ENCODE data around the gene LCN6.
"Not testable (repeated sequence)": the region's sequence is repeated elsewhere in the genome, so short reads cannot be mapped to it uniquely, and the experiment has no call there.

The LCN6 gene

GRCh38 chr9:136722093-136722968 is 26.0 kb downstream of the LCN6 start:
- DNase-seq: no peak

DNA sequence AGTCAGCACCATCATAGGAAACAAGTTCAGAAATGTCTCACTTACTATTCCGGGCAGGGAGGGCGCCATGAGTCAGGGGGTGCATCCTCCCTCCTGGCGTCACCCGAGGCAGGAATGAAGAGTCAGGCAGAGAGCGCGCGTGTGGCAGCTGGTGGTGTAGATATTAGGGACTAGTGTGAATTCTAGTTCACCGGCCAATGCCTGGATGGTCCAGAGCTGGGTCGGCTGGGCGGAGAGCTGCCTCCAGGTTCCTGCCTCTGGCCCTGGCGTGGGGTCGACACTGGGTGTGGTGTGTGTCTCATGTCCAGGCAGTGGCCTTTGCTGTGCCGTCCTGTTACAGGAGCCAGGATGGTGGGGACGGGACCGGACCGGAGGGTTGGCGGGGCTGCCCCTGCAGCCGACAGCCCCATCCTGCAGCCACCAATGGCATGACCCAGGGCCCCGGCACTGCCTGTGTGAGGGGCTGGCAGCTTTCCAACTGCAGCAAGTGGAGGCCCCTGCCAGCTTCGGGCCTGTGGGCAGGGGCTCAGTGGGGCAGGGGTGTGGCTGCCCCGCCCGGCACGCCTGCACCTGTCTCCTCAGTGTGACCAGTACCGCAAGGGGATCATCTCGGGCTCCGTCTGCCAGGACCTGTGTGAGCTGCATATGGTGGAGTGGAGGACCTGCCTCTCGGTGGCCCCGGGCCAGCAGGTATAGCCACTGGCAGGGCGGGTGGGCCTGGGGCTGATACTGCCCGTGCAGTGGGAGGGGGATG is 26.8 kb downstream of the LCN6 start:
- DNase-seq: no peak

DNA sequence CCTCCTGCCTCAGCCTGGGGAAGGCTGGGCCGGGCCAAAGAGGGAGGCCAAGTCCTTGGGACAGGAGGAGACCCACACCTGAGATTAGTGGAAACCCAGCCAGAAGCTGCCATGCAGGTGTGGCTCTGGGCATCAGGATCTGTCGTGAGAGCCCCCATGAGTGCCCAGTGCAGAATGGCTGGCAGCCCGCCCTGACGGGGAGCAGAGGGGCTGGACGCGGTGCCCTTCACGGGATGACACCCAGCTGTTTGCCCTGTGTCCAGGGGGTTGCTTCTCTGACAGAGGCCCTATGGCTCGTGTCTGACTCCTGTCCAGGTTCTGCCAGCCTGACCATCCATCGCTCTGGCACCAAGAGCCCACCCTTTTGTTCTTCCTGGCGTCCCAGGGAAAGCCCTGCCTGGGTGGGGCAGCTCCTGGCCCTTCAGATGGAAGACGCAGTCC is 27.4 kb downstream of the LCN6 start:
- no peak for DNase-seq

DNA sequence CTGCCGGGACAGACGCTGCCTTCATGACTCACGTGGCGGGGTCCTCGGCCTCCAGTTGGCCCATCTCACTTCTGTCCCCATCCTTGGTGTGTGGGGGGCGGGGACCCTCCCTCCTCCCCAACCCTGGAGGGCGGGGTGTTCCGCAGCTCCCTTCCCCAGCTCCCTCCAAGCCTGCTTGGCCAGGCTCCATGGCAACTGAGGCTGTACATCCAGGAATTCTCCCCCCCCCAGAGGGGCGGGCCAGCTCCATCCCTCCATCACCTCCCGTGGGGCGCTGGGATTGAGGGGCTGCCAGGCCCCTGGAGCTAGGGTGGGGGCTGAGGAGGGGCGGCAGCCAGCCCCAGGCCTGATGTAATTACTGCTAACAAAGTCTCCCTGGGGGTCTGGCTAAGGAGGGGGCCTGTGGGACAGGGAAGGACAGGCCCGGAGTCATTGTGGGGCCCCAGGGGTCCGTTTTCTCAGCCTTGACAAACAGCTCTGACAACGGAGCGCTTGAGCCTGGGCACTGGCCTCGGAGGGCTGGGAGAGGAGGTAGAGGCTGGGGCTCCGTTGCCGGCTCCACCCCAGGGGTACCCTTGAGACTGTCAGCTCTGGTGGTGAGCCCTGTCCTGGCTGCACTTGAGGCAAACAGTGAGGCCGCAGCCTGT is 28.0 kb downstream of the LCN6 start:
- no peak for DNase-seq

DNA sequence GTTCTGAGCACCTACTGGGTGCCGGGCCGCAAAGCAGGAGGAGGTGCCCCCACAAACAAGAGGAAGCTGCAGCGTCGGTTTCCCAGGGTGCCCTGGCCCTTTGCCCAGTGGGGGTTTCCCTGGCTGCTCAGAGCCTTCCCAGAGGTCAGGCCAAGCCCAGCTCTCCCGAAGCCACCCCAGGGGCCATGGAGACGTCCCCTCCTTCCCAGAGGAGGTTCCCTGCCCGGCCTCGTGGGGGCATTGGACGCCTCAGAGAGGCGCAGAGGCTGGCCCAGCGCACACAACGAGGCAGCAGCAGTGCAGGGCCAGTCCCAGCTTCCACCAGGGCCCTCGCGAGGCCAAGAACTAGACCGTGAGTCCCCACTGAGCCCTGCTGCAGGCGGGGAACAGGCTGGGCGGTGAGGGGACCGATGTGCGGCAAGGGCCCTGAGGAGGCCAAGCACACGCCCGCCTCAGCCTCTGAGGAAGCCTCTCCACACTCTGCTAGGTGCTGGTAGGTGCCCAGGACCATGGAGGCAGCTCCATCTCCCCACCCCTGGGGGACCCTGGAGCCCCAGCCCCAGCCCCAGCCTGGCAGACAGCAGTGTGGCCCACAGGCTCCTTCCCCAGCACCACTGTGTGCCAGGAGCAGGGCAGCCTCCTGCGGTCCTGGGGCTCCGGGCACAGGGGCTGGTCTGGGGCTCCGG is 29.0 kb downstream of the LCN6 start:
- DNase-seq: no peak

DNA sequence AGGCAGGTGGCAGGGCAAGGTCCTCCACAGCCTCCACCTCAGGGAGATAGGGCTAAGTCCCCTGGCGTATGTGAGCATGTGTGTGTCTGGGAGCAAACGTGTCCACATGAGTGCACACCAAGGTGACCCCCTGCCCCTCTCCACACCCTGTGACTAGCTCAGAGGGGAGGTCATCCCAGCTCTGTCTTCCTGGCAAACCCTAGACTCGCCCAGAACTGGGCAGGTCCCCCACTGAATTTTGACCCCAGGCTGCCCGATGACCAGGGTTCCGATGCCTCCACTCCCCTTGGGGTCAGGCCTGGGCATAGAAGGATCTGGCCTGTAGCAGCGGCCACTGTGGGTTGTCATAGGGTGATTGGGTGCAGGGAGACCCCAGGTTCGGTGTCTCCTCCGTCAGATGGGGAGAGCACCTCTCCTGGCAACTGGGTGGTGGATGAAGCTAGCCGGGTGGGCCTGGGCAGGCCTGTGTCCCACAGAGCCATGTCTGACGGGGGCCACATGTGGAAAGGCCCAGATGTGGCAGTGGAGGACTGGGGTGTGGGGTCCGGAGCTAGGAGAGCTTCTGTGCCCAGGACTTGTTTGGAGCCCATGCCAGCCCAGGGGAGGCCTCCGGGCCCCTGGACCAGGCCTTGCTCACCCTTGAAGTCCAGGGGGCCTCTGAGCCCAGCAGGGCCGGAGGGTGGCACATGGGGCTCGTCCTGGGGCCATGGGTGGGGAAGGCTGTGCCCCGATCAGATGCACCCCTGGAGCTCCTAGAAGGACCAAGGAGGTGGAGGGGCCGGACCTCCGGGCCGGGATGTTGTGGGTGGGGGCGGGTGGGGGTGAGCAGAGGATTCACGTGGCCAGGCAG is 29.8 kb downstream of the LCN6 start:
- no peak for DNase-seq

DNA sequence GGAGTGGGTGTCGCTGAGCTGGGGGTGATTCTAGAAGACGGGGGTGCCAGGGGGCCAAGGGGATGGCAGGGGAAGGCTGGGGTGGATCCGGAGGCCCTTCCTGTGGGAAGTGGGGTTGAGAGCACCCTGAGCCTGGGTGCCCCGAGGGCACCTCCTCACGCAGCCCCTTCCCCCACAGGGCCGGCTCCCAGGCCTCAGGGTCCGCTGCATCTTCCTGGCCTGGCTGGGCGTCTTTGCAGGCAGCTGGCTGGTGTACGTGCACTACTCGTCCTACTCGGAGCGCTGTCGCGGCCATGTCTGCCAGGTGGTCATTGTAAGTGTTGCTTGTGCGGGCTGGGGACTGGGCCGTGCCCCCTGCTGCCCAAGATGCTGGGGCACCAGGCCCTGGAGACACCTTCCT is 30.9 kb downstream of the LCN6 start:
- no peak for DNase-seq

DNA sequence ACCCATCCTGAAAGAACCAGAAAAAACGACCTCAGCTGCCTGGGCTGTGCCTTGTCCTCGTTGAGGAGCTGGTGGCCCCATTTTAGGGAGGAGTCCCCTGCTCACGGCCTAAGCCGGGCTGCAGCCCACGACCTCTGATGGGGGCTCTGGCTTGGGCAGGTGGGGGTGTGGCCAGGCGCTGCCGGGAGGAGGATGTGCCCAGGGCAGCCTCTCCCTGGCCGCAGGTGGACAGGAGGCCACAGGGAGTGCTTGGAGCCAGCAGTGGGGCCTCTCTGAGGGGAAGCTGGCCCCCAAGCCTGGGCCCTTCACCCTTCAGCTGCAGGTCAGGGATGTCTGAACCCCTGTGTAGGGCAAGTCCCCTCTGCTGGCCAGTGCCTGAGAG is 33.4 kb downstream of the LCN6 start:
- no peak for DNase-seq

DNA sequence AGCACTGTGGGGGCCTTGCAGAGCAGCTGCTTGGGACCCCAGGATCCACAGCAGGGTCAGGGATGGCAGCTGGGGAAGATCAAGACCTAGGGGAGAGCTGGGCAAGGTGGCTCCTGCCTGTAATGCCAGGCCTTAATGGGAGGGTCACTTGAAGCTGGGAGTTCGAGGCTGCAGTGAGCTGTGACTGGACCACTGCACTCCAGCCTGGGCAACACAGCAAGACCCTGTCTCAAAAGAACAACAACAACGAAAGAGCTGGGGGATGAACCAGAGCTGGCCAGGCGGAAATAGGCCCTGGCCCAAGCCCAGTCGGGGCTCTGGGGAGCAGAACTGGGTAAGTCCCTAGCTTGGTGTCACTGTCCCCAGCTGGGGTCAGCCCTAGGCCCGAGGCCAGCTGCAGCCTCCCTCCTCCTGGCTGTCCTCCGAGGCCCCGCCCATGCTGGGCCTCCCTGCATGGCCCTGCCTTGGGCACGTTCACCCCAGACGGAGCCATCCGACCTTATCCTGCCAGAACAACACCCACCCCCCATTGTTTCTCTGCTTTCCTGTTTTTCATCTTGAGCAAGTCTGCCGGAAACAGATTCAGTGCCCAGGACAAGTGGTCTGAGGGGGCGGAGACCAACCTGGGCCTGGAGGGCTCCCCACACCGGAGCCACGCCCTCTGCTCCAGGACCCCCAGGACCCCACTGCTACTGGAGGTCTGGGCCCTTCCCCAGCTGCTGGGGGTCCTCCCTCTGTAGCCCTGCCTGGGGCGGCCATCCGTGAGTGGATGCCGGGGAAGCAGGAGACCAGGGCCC is 34.0 kb downstream of the LCN6 start:
- DNase-seq: no peak

DNA sequence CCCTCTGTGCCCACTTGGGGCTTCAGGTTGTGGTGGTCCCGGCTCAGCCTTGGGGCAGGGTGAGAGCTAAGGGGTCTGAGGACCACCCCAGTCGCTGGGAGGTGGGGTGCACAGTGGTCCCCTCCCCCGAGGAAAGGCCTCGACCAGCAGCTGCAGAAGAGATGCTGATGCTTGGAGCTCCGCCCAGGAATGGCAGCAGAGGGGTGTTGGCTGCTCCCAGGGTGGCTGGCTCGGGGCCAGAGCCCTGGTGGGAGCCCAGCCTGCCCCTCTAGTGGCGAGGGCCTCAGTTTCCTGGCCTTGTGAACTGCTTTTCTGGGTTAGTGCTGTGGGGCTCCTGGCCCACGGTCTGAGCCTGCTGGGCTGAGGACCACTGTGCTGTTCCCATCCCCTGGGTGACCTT is 34.8 kb downstream of the LCN6 start:
- DNase-seq: no peak

DNA sequence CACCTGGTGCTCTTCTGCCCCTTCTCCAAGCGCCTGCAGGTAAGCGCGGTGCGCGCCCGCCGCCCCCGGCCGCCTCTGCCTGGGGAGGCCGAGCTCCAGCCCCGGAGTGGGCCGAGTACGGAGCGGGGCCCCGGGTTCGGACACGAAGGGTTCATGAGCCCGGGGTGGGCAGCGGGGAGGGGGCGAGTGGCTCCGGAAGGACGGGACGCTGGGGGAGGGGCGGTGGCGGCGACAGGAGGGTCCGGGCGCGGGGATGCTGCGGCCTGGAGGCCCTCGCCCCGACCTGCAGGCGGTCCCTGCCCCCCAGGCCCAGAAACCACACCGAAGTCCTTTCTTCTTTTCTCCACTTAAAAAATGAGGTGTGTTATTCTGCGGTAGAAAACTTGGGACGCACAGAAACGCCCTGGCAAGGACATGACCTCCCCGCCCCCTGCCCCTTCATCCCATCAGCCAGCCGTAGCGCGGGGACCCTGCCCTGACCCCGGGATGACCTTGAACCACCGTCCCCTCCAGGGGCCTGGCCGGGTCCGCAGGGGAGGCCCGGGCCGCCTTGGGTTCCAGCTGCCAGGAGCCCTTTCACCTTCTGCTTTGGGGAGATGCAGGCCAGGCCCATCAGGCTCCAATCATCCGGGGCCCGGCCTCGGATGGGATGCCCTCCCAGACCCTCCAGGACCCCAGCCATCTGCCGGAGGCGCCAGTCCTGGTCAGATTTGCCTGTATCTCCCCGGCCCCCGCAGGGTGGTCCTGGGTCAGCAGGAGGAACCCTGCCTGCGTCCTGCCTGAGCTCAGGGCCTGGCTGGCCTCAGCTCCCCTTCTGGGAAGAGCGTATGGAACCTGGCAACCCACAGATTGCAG is 35.4 kb downstream of the LCN6 start:
- no peak for DNase-seq

GRCh38 chr9:136711751-136712689 is 36.3 kb downstream of the LCN6 start, which contains the start of gene DIPK1B:
Gene DIPK1B, plus strand, starts transcription at chr9:136712572. Its CDS starts 94 bp downstream, at chr9:136712666.
- peak; percentile 78 for DNase-seq

GRCh38 chr9:136711219-136711648 is 37.1 kb downstream of the LCN6 start:
- not testable (repeated sequence) for DNase-seq

GRCh38 chr9:136710543-136710942 is 37.8 kb downstream of the LCN6 start:
- DNase-seq: no peak

DNA sequence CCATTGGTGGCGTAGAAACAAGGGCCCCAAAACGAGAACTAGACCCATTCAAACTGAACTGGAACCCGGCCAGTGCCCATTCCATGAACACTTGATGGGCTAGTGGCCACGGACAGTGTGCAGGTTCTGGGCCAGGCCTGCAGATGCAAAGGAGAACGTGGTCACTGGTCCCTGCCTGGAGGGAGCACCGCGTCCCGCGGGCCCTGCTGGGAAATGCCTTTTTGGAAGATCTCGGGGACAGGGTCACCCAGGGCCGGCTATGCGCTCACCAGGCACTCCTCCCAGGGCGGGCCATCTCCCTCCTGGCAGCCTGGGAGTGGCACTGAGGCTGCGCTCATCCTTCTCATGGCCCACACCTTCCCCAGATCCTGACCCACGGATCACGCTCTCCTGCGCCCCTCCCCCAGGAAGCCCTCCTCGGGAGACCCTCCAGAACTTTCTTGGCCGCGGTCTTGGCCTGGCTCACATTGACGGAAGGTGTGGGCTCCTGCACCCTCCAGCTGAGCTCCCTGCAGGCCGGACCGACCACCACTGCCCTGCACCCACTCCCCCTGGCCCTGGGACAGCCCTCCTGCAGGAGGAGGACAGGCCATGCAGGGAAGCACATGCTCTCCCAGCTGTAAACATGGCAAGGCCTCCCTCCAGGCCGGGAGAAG is 38.7 kb downstream of the LCN6 start:
- DNase-seq: no peak

GRCh38 chr9:136707849-136708517 is 40.3 kb downstream of the LCN6 start:
- DNase-seq: no peak

GRCh38 chr9:136707011-136707410 is 41.3 kb downstream of the LCN6 start:
- DNase-seq: no peak

GRCh38 chr9:136705564-136705963 is 42.8 kb downstream of the LCN6 start:
- DNase-seq: no peak

All from NCI-H774 (cell line).